KMS-11 (cell line): ENCODE measurements around the gene CARD8.

Experiments
- H2AFZ ChIP-seq: fragments of 200-600 bp; sonication (generic); 2 replicates; pipeline ENCODE4 v1.6.1; 2016; ENCODE audit warnings: antibody characterized with exemption, mixed run types, low read depth
- H3K27ac ChIP-seq: fragments of 200-600 bp; sonication (generic); 2 replicates; pipeline ENCODE4 v1.6.1; 2016; ENCODE audit warnings: mild to moderate bottlenecking, mixed run types
- H3K27me3 ChIP-seq: fragments of 200-600 bp; sonication (generic); 2 replicates; pipeline ENCODE4 v1.6.1; 2017; ENCODE audit warnings: mild to moderate bottlenecking, low read depth, mixed run types, moderate library complexity; ENCODE audit not compliant: insufficient read depth
- H3K36me3 ChIP-seq: fragments of 200-600 bp; sonication (generic); 2 replicates; pipeline ENCODE4 v1.6.1; 2017; ENCODE audit warnings: mild to moderate bottlenecking, mixed run types; ENCODE audit not compliant: insufficient read depth
- H3K4me1 ChIP-seq: fragments of 200-600 bp; sonication (generic); 2 replicates; pipeline ENCODE4 v1.6.1; 2016; ENCODE audit warnings: mild to moderate bottlenecking, low read depth, mixed run types; ENCODE audit not compliant: poor library complexity, severe bottlenecking
- H3K4me2 ChIP-seq: fragments of 200-600 bp; sonication (generic); 2 replicates; pipeline ENCODE4 v1.7.0; 2016; ENCODE audit warnings: mild to moderate bottlenecking, mixed run types
- H3K4me3 ChIP-seq: fragments of 200-600 bp; sonication (generic); IDR thresholded peaks from 2 replicates; pipeline ENCODE4 v1.6.1; 2017; ENCODE audit warnings: low read depth, low read length, mixed read lengths; ENCODE audit not compliant: insufficient read depth
- H3K79me2 ChIP-seq: fragments of 200-600 bp; sonication (generic); 2 replicates; pipeline ENCODE4 v1.6.1; 2016; ENCODE audit warnings: low read depth, mixed run types; ENCODE audit not compliant: insufficient read depth
- H3K9ac ChIP-seq: fragments of 200-600 bp; sonication (generic); 2 replicates; pipeline ENCODE4 v1.6.1; 2016; ENCODE audit warnings: mild to moderate bottlenecking, mixed run types
- H4K20me1 ChIP-seq: fragments of 200-600 bp; sonication (generic); 2 replicates; pipeline ENCODE4 v1.6.1; 2016; ENCODE audit warnings: mild to moderate bottlenecking, mixed run types; ENCODE audit not compliant: insufficient read depth
- TF ChIP-seq, protein P1 (sequence below): fragments of 200-600 bp; sonication (generic); conservative IDR thresholded peaks from 2 replicates; pipeline ENCODE4 v1.6.1; 2017; ENCODE audit warnings: low read depth, mild to moderate bottlenecking, antibody characterized with exemption, low read length, moderate library complexity, mixed read lengths

CARD8 gene

GRCh38 chr19:48284896-48285295 lies 29.2 kb upstream of the CARD8 start:
- Histone ChIP-seq H3K9ac (no peak overlapping the region), H3K79me2 (no peaks in the 10 kb centered on the region), H3K4me2 (no peak overlapping the region), H3K27me3 (peaks cover 87% of the 10 kb centered on the region), H3K4me3 (no peak overlapping the region), H3K27ac (no peak overlapping the region), H4K20me1 (no peaks in the 10 kb centered on the region), H2AFZ (no peak overlapping the region), H3K4me1 (no peaks in the 10 kb centered on the region), H3K36me3 (no peaks in the 10 kb centered on the region)
- TF ChIP-seq, protein P1, sequence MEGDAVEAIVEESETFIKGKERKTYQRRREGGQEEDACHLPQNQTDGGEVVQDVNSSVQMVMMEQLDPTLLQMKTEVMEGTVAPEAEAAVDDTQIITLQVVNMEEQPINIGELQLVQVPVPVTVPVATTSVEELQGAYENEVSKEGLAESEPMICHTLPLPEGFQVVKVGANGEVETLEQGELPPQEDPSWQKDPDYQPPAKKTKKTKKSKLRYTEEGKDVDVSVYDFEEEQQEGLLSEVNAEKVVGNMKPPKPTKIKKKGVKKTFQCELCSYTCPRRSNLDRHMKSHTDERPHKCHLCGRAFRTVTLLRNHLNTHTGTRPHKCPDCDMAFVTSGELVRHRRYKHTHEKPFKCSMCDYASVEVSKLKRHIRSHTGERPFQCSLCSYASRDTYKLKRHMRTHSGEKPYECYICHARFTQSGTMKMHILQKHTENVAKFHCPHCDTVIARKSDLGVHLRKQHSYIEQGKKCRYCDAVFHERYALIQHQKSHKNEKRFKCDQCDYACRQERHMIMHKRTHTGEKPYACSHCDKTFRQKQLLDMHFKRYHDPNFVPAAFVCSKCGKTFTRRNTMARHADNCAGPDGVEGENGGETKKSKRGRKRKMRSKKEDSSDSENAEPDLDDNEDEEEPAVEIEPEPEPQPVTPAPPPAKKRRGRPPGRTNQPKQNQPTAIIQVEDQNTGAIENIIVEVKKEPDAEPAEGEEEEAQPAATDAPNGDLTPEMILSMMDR = no peak

GRCh38 chr19:48283908-48284307 lies 28.2 kb upstream of the CARD8 start:
- H3K36me3 ChIP-seq = no peaks in the 10 kb centered on the region

GRCh38 chr19:48279747-48280146 lies 24.0 kb upstream of the CARD8 start:
- no peak overlapping the region for H2AFZ ChIP-seq
- no peaks in the 10 kb centered on the region for H3K36me3 ChIP-seq
- peaks cover 78% of the 10 kb centered on the region for H3K27me3 ChIP-seq
- H3K4me3 ChIP-seq = no peak overlapping the region
- H3K79me2 ChIP-seq = no peaks in the 10 kb centered on the region
- H3K4me1 ChIP-seq = no peaks in the 10 kb centered on the region
- H3K9ac ChIP-seq = no peak overlapping the region
- no peak overlapping the region for H3K27ac ChIP-seq
- TF ChIP-seq, protein P1 = no peak
- H3K4me2 ChIP-seq = no peak overlapping the region
- H4K20me1 ChIP-seq = no peaks in the 10 kb centered on the region

More at GRCh38 chr19:48283908-48284307, 28.2 kb upstream of the CARD8 start:
- H3K4me3 ChIP-seq = no peak overlapping the region
- no peak overlapping the region for H3K27ac ChIP-seq
- no peaks in the 10 kb centered on the region for H3K79me2 ChIP-seq
- peaks cover 84% of the 10 kb centered on the region for H3K27me3 ChIP-seq
- H3K4me2 ChIP-seq = no peak overlapping the region
- H3K4me1 ChIP-seq = no peaks in the 10 kb centered on the region
- H2AFZ ChIP-seq = no peak overlapping the region
- no peak overlapping the region for H3K9ac ChIP-seq
- no peaks in the 10 kb centered on the region for H4K20me1 ChIP-seq
- TF ChIP-seq, protein P1 = no peak

DNA sequence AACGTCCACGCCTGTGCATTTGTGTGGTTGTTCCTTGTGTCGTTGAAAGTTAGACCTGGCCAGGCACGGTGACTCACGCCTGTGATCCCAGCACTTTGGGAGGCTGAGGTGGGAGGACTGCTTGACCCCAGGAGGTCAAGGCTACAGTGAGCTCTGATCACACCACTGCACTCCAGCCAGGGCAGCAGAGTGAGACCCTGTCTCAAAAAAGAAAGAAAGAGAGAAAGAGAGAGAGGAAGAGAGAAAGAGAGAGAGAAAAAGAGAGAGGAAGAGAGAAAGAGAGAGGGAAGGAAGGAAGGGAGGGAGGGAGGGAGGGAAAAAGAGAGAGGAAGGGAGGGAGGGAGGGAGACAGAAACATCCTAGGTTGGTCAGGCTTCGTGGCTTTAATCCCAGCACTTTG lies 19.2 kb upstream of the CARD8 start:
- H2AFZ ChIP-seq = no peak overlapping the region
- no peaks in the 10 kb centered on the region for H3K4me1 ChIP-seq
- H3K4me2 ChIP-seq = no peak overlapping the region
- H3K4me3 ChIP-seq = no peak overlapping the region
- H3K9ac ChIP-seq = no peak overlapping the region
- TF ChIP-seq, protein P1 = no peak
- H4K20me1 ChIP-seq = no peaks in the 10 kb centered on the region
- H3K79me2 ChIP-seq = no peaks in the 10 kb centered on the region
- peaks cover 61% of the 10 kb centered on the region for H3K27me3 ChIP-seq
- H3K36me3 ChIP-seq = no peaks in the 10 kb centered on the region
- no peak overlapping the region for H3K27ac ChIP-seq
